Measurements from ENCODE around the gene CCDC158. TPM values are rescaled to one million over a fixed set of nuclear protein-coding genes. Genes with fewer than 3 reads are reported as not detected.

CCDC158 gene
- total and polyA plus RNA-seq, 10 of the 15 experiments (the other 5 are each of a cell fraction or from before 2014, with no cell fraction given): not detected

GRCh38 chr4:76458825-76459224 lies 37.9 kb upstream of the CCDC158 start:
- in situ Hi-C loops (cut with MboI) (no loop called here), intact Hi-C loops (cut with micrococcal nuclease; ENCODE audit: unreplicated experiment) (no loop called here)
- ChIA-PET CTCF (no interaction called here), POLR2A (no interaction called here), SMC1A (ENCODE audit: uncharacterized antibody, unreplicated experiment) (interaction anchor here (0.6 kb wide), 1 partner anchor 991 kb away, joined by 3 read pairs; no protein-coding TSS in a partner anchor), RAD21 (ENCODE audit: unreplicated experiment) (no interaction called here)
- no peaks in the 10 kb centered on the region for H3K4me1 ChIP-seq (ENCODE audit: control insufficient read depth, insufficient read depth, low read length)
- H3K4me3 ChIP-seq: no peak overlapping the region
- no peak for FAIRE-seq
- no peaks in the 10 kb centered on the region for H3K36me3 ChIP-seq (ENCODE audit: control insufficient read depth in 2 of 2, insufficient read depth in 2 of 2, low read length in 1 of 2)
- no peaks in the 10 kb centered on the region for H4K20me1 ChIP-seq (ENCODE audit: control insufficient read depth, insufficient read depth)
- H3K27me3 ChIP-seq (replicated peaks in 1 of 2; ENCODE audit: control insufficient read depth in 2 of 2, insufficient read depth in 2 of 2, low read length in 1 of 2): no peaks in the 10 kb centered on the region
- 56% methylated on average over 3 of the region's 3 CpGs for WGBS (ENCODE audit: insufficient coverage, insufficient replicate concordance, low lambda C conversion rate, missing lambda C conversion rate)
- no peaks in the 10 kb centered on the region for H3K79me2 ChIP-seq (ENCODE audit: control insufficient read depth, insufficient read depth, low read length)
- ATAC-seq: no peak
- H3K4me2 ChIP-seq (ENCODE audit: control insufficient read depth, insufficient read depth): no peak overlapping the region
- no peak overlapping the region for H3K27ac ChIP-seq (ENCODE audit: control insufficient read depth, insufficient read depth)
- BruUV-seq (replicated peaks): no TSS peak
- no peak overlapping the region for H3K9ac ChIP-seq (ENCODE audit: control insufficient read depth, insufficient read depth, low read length)
- DNase-seq (ENCODE audit: low read depth, low spot score): no peak
- no peak overlapping the region for H2AFZ ChIP-seq (ENCODE audit: control insufficient read depth, low read depth, low read length)
- peaks cover 5% of the 10 kb centered on the region; the same call in 2 of the 3 replicates for H3K9me3 ChIP-seq (replicated peaks; ENCODE audit: control insufficient read depth, insufficient read depth, low read length)
- no peak for TF ChIP-seq HCFC1 (IDR thresholded peaks at IDR 0.05; ENCODE audit: low read length)

GRCh38 chr4:76458297-76458696 lies 37.4 kb upstream of the CCDC158 start:
- in situ Hi-C loops (cut with MboI): no loop called here
- H3K4me2 ChIP-seq (ENCODE audit: control insufficient read depth, insufficient read depth): no peak overlapping the region
- no peak for DNase-seq (ENCODE audit: low read depth, low spot score)
- no peak for FAIRE-seq
- H4K20me1 ChIP-seq (ENCODE audit: control insufficient read depth, insufficient read depth): no peaks in the 10 kb centered on the region
- POLR2A ChIA-PET: no interaction called here
- no peak overlapping the region for H3K27ac ChIP-seq (ENCODE audit: control insufficient read depth, insufficient read depth)
- no peak overlapping the region for H3K4me3 ChIP-seq
- H2AFZ ChIP-seq (ENCODE audit: control insufficient read depth, low read depth, low read length): no peak overlapping the region
- RAD21 ChIA-PET (ENCODE audit: unreplicated experiment): no interaction called here
- H3K9ac ChIP-seq (ENCODE audit: control insufficient read depth, insufficient read depth, low read length): no peak overlapping the region
- TF ChIP-seq TCF7 (IDR thresholded peaks at IDR 0.05; ENCODE audit: borderline replicate concordance): no peak
- TF ChIP-seq NFYB (IDR thresholded peaks at IDR 0.05; ENCODE audit: insufficient read depth, low read depth, low read length): no peak
- no peak for TF ChIP-seq MXI1 (IDR thresholded peaks at IDR 0.05; ENCODE audit: low read depth, low read length)
- TF ChIP-seq PAX8 (IDR thresholded peaks at IDR 0.05): no peak
- no peak for TF ChIP-seq HDGF (IDR thresholded peaks at IDR 0.05)
- TF ChIP-seq ZNF384 (IDR thresholded peaks at IDR 0.05; ENCODE audit: borderline replicate concordance, low read depth, low read length): no peak
- TF ChIP-seq MTA2 (IDR thresholded peaks at IDR 0.05; ENCODE audit: low read depth): no peak
- TF ChIP-seq NFXL1 (IDR thresholded peaks at IDR 0.05; ENCODE audit: borderline replicate concordance): no peak
- TF ChIP-seq SP1 (IDR thresholded peaks at IDR 0.05; ENCODE audit: low read depth, low read length): no peak
- no peak for TF ChIP-seq ZNF274 (IDR thresholded peaks at IDR 0.05; ENCODE audit: insufficient read depth, insufficient read length)
- no peak for ATAC-seq
- no peaks in the 10 kb centered on the region for H3K27me3 ChIP-seq (replicated peaks in 1 of 2; ENCODE audit: control insufficient read depth in 2 of 2, insufficient read depth in 2 of 2, low read length in 1 of 2)
- CTCF ChIA-PET: no interaction called here
- BruUV-seq (replicated peaks): no TSS peak
- SMC1A ChIA-PET (ENCODE audit: uncharacterized antibody, unreplicated experiment): no interaction called here
- intact Hi-C loops (cut with micrococcal nuclease; ENCODE audit: unreplicated experiment): no loop called here
- no peaks in the 10 kb centered on the region for H3K36me3 ChIP-seq (ENCODE audit: control insufficient read depth in 2 of 2, insufficient read depth in 2 of 2, low read length in 1 of 2)
- no peaks in the 10 kb centered on the region; the same call in 2 of the 3 replicates for H3K9me3 ChIP-seq (replicated peaks; ENCODE audit: control insufficient read depth, insufficient read depth, low read length)
- WGBS (ENCODE audit: insufficient coverage, insufficient replicate concordance, low lambda C conversion rate, missing lambda C conversion rate): 98% methylated on average over 2 of the region's 2 CpGs
- no peaks in the 10 kb centered on the region for H3K4me1 ChIP-seq (ENCODE audit: control insufficient read depth, insufficient read depth, low read length)
- H3K79me2 ChIP-seq (ENCODE audit: control insufficient read depth, insufficient read depth, low read length): no peaks in the 10 kb centered on the region

Measured in GM12878 (cell line).